H1 (cell line): Measurements from ENCODE around the gene TIAM2. TPM values are rescaled to one million over a fixed set of nuclear protein-coding genes. Genes with fewer than 3 reads are reported as not detected.
"Not testable (repeated sequence)": the region's sequence is repeated elsewhere in the genome, so short reads cannot be mapped to it uniquely, and the experiment has no call there.

Experiments
- CTCF ChIA-PET: fragments of 300-600 bp; sonication (Branson Sonifier 250); formaldehyde crosslinking; loops from one replicate; lab custom pipeline; 2021; ENCODE audit not compliant: partially characterized antibody; lab: Charles Lee
- POLR2A ChIA-PET: fragments of 300-600 bp; sonication (Branson Sonifier 250); formaldehyde crosslinking; loops from one replicate; lab custom pipeline; 2021; ENCODE audit warnings: inconsistent platforms; ENCODE audit not compliant: partially characterized antibody; lab: Charles Lee
- DNase-seq, 2 experiments: peaks; one replicate each; pipeline versions ENCODE4 v3.0.0 to v3.0.0-alpha.2; 2010 to 2022; ENCODE audit warnings: low spot score in 2 of 2, low read depth in 1 of 2, mixed read lengths in 1 of 2
- FAIRE-seq: peaks from 2 replicates; lab custom pipeline; 2011; peaks lifted over from hg19 to GRCh38; lab: Jason Lieb, UNC
- H2AFZ ChIP-seq: 2 replicates; pipeline ENCODE4 v1.8.1; 2012; ENCODE audit warnings: low read length, inconsistent platforms
- H2AK5ac ChIP-seq: 2 replicates; pipeline ENCODE4 v1.6.1; 2013; ENCODE audit warnings: low read depth, low read length
- H2BK120ac ChIP-seq: replicated peaks from 2 replicates; pipeline ENCODE3; 2013; ENCODE audit warnings: low read depth, low read length, inconsistent platforms
- H2BK12ac ChIP-seq: 2 replicates; pipeline ENCODE4 v1.6.1; 2013; ENCODE audit warnings: low read depth, low read length
- H2BK15ac ChIP-seq: 2 replicates; pipeline ENCODE4 v1.6.1; 2013; ENCODE audit warnings: low read length
- H2BK20ac ChIP-seq: 2 replicates; pipeline ENCODE4 v1.6.1; 2013; ENCODE audit warnings: low read length
- H2BK5ac ChIP-seq: 2 replicates; pipeline ENCODE4 v1.6.1; 2013; ENCODE audit warnings: low read depth, low read length
- H3K14ac ChIP-seq: 2 replicates; pipeline ENCODE4 v1.6.1; 2013; ENCODE audit warnings: inconsistent platforms; ENCODE audit not compliant: insufficient read length
- H3K18ac ChIP-seq: 2 replicates; pipeline ENCODE4 v1.6.1; 2013; ENCODE audit warnings: low read length; ENCODE audit errors: extremely low read depth
- H3K23ac ChIP-seq: 2 replicates; pipeline ENCODE4 v1.6.1; 2013; ENCODE audit warnings: inconsistent platforms; ENCODE audit not compliant: insufficient read length
- H3K23me2 ChIP-seq: 2 replicates; pipeline ENCODE4 v1.6.1; 2013; ENCODE audit warnings: low read depth, low read length
- H3K27ac ChIP-seq: 2 replicates; pipeline ENCODE4 v1.6.1; 2011; ENCODE audit warnings: low read depth, low read length, inconsistent platforms
- H3K27me3 ChIP-seq, 4 experiments: replicated peaks in 1 of 4; 1 replicate in 1 of 4; 2 replicates in 3 of 4; pipeline versions ENCODE4 v1.6.1 to v1.8.1; 2011 to 2013; ENCODE audit warnings: low read length in 3 of 4, mild to moderate bottlenecking in 3 of 4, inconsistent platforms in 2 of 4, mixed read lengths in 2 of 4, moderate library complexity in 1 of 4; ENCODE audit not compliant: control insufficient read depth in 3 of 4, insufficient read depth in 3 of 4; ENCODE audit errors: extremely low read depth in 1 of 4
- H3K36me3 ChIP-seq, 4 experiments: 2 replicates each; pipeline versions ENCODE4 v1.6.1 to v1.8.1; 2011 to 2013; ENCODE audit warnings: mild to moderate bottlenecking in 4 of 4, low read length in 3 of 4, moderate library complexity in 2 of 4, control low read depth in 1 of 4, inconsistent platforms in 1 of 4; ENCODE audit not compliant: insufficient read depth in 4 of 4, control insufficient read depth in 2 of 4
- H3K4ac ChIP-seq: replicated peaks from 2 replicates; pipeline ENCODE3; 2013; ENCODE audit warnings: low read length, low read depth, mixed read lengths, inconsistent platforms; ENCODE audit not compliant: insufficient read length
- H3K4me1 ChIP-seq, 4 experiments: replicated peaks in 1 of 4; 1 replicate in 1 of 4; 2 replicates in 3 of 4; pipeline versions ENCODE4 v1.6.1 to v1.8.1; 2011 to 2013; ENCODE audit warnings: low read length in 3 of 4, inconsistent platforms in 2 of 4, mixed read lengths in 1 of 4; ENCODE audit not compliant: insufficient read depth in 4 of 4, control insufficient read depth in 3 of 4
- H3K4me2 ChIP-seq, 2 experiments: 2 replicates each; pipeline versions ENCODE4 v1.6.1 to v1.8.1; 2011 to 2013; ENCODE audit warnings: low read depth in 2 of 2, low read length in 2 of 2, control low read depth in 1 of 2, inconsistent platforms in 1 of 2, mild to moderate bottlenecking in 1 of 2; ENCODE audit not compliant: insufficient read depth in 1 of 2
- H3K4me3 ChIP-seq, 4 experiments: fragments of 200-600, 300-600 bp in 1 of 4; sonication (generic), shearing (Covaris generic), sonication (Bioruptor Twin) in 1 of 4; 2 replicates each; pipeline versions ENCODE4 v1.5.1 to v1.8.1; 2011 to 2016; ENCODE audit warnings: low read length in 4 of 4, low read depth in 3 of 4, control low read depth in 2 of 4, inconsistent platforms in 2 of 4, mild to moderate bottlenecking in 2 of 4, mixed read lengths in 1 of 4, moderate library complexity in 1 of 4; ENCODE audit not compliant: insufficient read depth in 2 of 4; ENCODE audit errors: extremely low read depth in 1 of 4
- H3K56ac ChIP-seq: replicated peaks from 2 replicates; pipeline ENCODE3; 2013; ENCODE audit warnings: low read depth, mild to moderate bottlenecking, mixed read lengths, low read length, inconsistent platforms; ENCODE audit not compliant: insufficient read length
- H3K79me1 ChIP-seq: 2 replicates; pipeline ENCODE4 v1.6.1; 2013; ENCODE audit warnings: low read depth, low read length, control low read depth
- H3K79me2 ChIP-seq, 2 experiments: 2 replicates each; pipeline versions ENCODE4 v1.6.1 to v1.8.1; 2012 to 2013; ENCODE audit warnings: low read length in 2 of 2, mild to moderate bottlenecking in 2 of 2, inconsistent platforms in 1 of 2; ENCODE audit not compliant: insufficient read depth in 2 of 2, control insufficient read depth in 1 of 2
- H3K9ac ChIP-seq, 4 experiments: replicated peaks in 1 of 4; 1 replicate in 1 of 4; 2 replicates in 3 of 4; pipeline versions ENCODE4 v1.6.1 to v1.8.1; 2011 to 2013; ENCODE audit warnings: low read depth in 3 of 4, low read length in 3 of 4, control low read depth in 2 of 4, mild to moderate bottlenecking in 2 of 4, moderate library complexity in 2 of 4, inconsistent platforms in 1 of 4; ENCODE audit errors: extremely low read depth in 1 of 4
- H3K9me3 ChIP-seq, 2 experiments: 2 replicates each; pipeline versions ENCODE4 v1.6.1 to v1.8.1; 2012 to 2013; ENCODE audit warnings: mild to moderate bottlenecking in 2 of 2, moderate library complexity in 2 of 2, control low read depth in 1 of 2, inconsistent platforms in 1 of 2, low read depth in 1 of 2, low read length in 1 of 2, mixed read lengths in 1 of 2; ENCODE audit not compliant: insufficient read depth in 2 of 2
- H4K20me1 ChIP-seq, 2 experiments: replicated peaks in 1 of 2; 2 replicates each; pipeline versions ENCODE3 to v1.8.1; 2011 to 2013; ENCODE audit warnings: inconsistent platforms in 2 of 2, low read length in 2 of 2, mild to moderate bottlenecking in 1 of 2; ENCODE audit not compliant: insufficient read depth in 2 of 2, control insufficient read depth in 1 of 2
- H4K5ac ChIP-seq: 2 replicates; pipeline ENCODE4 v1.6.1; 2013; ENCODE audit warnings: low read length, low read depth, mixed read lengths, inconsistent platforms; ENCODE audit not compliant: insufficient read length
- H4K8ac ChIP-seq: 2 replicates; pipeline ENCODE4 v1.8.0; 2013; ENCODE audit warnings: mild to moderate bottlenecking, moderate library complexity, low read length, inconsistent platforms; ENCODE audit not compliant: insufficient read depth; ENCODE audit errors: extremely low read depth
- H4K91ac ChIP-seq: replicated peaks from 2 replicates; pipeline ENCODE3; 2013; ENCODE audit warnings: low read length, mixed read lengths, inconsistent platforms; ENCODE audit not compliant: insufficient read length
- KDM1A ChIP-seq: fragments of 200-600, 300-600 bp; sonication (generic); IDR thresholded peaks from 2 replicates; pipeline ENCODE4 v1.7.1; 2016; ENCODE audit warnings: mild to moderate bottlenecking, low read length, borderline replicate concordance
- RAD21 ChIP-seq, 2 experiments: IDR thresholded peaks in 1 of 2; conservative IDR thresholded peaks in 1 of 2; 2 replicates each; pipeline ENCODE4 v1.6.1; 2011; ENCODE audit warnings: low read depth in 2 of 2, low read length in 2 of 2, improper control_type of control experiment in 1 of 2, inconsistent platforms in 1 of 2, mild to moderate bottlenecking in 1 of 2, moderate library complexity in 1 of 2
- SIRT6 ChIP-seq: IDR thresholded peaks from one replicate; pipeline ENCODE4 v1.7.1; 2012; ENCODE audit warnings: low read length, inconsistent platforms
- WGBS, 2 experiments: shearing (Covaris generic) in 1 of 2; methylation state at CpG; one replicate each; pipeline versions ENCODE4 v1.1.6 to v1.1.7; 2013 to 2015; ENCODE audit warnings: low lambda C conversion rate in 2 of 2, mixed read lengths in 2 of 2, inconsistent platforms in 1 of 2, low coverage in 1 of 2, missing lambda C conversion rate in 1 of 2; ENCODE audit not compliant: insufficient replicate concordance in 2 of 2, insufficient coverage in 1 of 2, insufficient read length in 1 of 2; ENCODE audit errors: extremely low coverage in 1 of 2, missing lambda C conversion rate in 1 of 2; 5-methylcytosine and 5-hydroxymethylcytosine counted together
- polyA plus RNA-seq, 7 experiments: library from polyadenylated mRNA; depleted of rRNA in 3 of 7; stranded (reverse) in 5 of 7; unstranded in 2 of 7; fragments of >200 nt in 5 of 7; fragments of 200-250 nt in 2 of 7; gene quantifications; 1 replicate in 5 of 7; 2 replicates in 1 of 7; 4 replicates in 1 of 7; pipeline versions ENCODE4 v1.2.1 to v1.2.3, GENCODE V29; 2011 to 2013; ENCODE audit warnings: missing spikeins in 2 of 7, mixed read lengths in 2 of 7
- total RNA-seq: library from RNA; stranded (reverse); fragmentation: NEBNext Ultra II Directional; extraction: Animal tissue kit (Norgen Biotek cat#: 25700); gene quantifications from 2 replicates; pipeline ENCODE4 v1.2.1, GENCODE V29; 2021

The TIAM2 gene
- total and polyA plus RNA-seq, 2 of the 8 experiments (the other 6 are each of a cell fraction or from before 2014, with no cell fraction given) = 7.4 to 23.9 TPM

- TF ChIP-seq RAD21 (IDR thresholded peaks at IDR 0.05 in 1 of 2, conservative IDR thresholded peaks at IDR 0.05 in 1 of 2; ENCODE audit: low read depth in 2 of 2, low read length in 2 of 2) = no peak
- TF ChIP-seq SIRT6 = no peak
- no peak for TF ChIP-seq KDM1A
These were observed 233.5 kb downstream of the TIAM2 start (continued) for GRCh38 chr6:155228546-155229166.

- not testable (repeated sequence) for H3K23ac ChIP-seq, H3K4ac ChIP-seq, H4K91ac ChIP-seq, H2AK5ac ChIP-seq, H2BK12ac ChIP-seq, DNase-seq, H4K8ac ChIP-seq, H2BK20ac ChIP-seq, H3K23me2 ChIP-seq, FAIRE-seq, H3K79me2 ChIP-seq, H3K14ac ChIP-seq, H2AFZ ChIP-seq, H3K36me3 ChIP-seq, H3K4me1 ChIP-seq, H3K9me3 ChIP-seq, H3K4me3 ChIP-seq, H3K18ac ChIP-seq, H2BK5ac ChIP-seq, H4K20me1 ChIP-seq, H2BK15ac ChIP-seq, H3K9ac ChIP-seq, H3K4me2 ChIP-seq, H3K56ac ChIP-seq, H3K27me3 ChIP-seq, H4K5ac ChIP-seq, H2BK120ac ChIP-seq, H3K27ac ChIP-seq, H3K79me1 ChIP-seq
- ChIA-PET POLR2A (interaction anchor here (0.6 kb wide), 1 partner anchor 182 kb away, joined by 4 read pairs; no protein-coding TSS in a partner anchor), CTCF (interaction anchor here (1.3 to 1.6 kb wide), 2 partner anchors 12 to 17 kb away, joined by 6 to 7 read pairs; no protein-coding TSS in a partner anchor)
- WGBS, 2 experiments = 59% methylated on average over 4 of the region's 4 CpGs; no CpG with 5 or more reads in 1 of the 2 experiments
These were observed 235.9 kb downstream of the TIAM2 start for GRCh38 chr6:155230975-155231374.
